ENCODE data around the gene TRPC4AP.

Gene TRPC4AP

DNA sequence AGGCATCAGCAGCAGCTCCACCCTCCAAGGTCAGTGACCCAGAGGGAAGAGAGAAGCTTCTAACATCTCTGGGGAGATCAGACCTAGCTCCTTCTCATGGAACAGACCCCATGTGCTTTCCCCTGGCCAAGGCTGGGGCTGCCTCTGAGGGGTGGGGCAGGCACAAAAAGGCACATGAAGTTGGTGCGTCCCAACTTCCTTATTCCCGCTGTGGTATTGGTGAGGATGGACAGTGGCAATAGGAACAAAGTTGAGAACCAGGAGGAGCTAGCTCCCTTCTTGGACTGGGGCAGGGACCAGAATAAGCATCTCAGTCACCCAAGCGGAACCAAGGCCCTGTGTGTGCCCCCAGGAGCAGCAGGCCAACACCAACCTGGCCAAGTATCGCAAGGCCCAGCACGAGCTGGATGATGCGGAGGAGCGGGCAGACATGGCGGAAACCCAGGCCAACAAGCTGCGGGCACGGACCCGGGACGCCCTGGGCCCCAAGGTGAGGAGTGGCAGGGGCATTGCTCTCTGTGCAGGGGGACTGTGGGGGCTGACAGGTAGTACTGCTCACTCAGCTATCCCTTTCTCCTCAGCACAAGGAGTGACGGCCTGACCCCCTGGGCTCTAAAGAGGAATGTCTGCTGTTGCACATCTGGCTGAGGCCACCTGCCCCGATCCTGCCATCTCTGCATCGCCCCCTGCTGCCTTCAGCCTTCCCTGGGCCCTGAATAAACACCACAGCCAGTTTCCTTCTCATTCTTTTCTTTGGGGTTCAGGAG lies 90.8 kb downstream of the TRPC4AP start:
- DNase-seq (ENCODE audit: low read depth in 3 of 3): no peak

DNA sequence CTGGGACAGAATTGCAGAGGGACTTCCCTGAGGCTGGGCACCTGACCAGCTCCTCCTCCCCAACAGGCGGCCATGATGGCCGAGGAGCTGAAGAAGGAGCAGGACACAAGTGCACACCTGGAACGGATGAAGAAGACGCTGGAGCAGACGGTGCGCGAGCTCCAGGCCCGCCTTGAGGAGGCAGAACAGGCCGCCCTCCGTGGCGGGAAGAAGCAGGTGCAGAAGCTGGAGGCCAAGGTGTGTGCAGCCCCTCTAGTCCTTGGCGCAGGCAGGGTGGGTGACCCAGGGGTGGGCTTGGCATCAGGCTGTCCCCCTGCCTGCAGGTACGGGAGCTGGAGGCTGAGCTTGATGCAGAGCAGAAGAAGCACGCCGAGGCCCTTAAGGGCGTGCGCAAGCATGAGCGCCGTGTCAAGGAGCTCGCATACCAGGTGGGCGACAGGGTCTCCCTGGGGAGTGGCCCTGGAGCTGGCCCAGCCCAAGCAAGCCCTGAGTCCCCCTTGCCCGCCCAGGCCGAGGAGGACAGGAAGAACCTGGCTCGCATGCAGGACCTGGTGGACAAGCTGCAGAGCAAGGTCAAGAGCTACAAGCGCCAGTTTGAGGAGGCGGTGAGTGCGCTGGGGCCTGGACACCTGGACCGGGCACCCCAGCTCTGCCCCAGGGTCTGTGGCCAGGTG lies 91.5 kb downstream of the TRPC4AP start:
- DNase-seq (ENCODE audit: low read depth in 3 of 3): no peak

DNA sequence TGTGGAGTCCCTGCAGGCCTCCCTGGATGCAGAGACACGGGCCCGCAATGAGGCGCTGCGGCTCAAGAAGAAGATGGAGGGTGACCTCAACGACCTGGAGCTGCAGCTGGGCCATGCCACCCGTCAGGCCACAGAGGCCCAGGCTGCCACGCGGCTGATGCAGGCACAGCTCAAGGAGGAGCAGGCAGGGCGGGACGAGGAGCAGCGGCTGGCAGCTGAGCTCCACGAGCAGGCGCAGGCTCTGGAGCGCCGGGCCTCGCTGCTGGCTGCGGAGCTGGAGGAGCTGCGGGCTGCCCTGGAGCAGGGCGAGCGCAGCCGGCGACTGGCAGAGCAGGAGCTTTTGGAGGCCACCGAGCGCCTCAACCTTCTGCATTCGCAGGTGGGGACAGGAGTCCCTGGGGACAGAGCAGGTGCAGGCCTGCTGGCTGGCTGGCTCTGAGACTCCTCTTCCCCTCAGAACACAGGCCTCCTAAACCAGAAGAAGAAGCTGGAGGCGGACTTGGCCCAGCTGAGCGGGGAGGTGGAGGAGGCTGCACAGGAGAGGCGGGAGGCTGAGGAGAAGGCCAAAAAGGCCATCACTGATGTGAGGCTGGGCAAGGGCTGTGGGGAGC lies 92.2 kb downstream of the TRPC4AP start:
- DNase-seq (ENCODE audit: low read depth in 3 of 3): no peak

DNA sequence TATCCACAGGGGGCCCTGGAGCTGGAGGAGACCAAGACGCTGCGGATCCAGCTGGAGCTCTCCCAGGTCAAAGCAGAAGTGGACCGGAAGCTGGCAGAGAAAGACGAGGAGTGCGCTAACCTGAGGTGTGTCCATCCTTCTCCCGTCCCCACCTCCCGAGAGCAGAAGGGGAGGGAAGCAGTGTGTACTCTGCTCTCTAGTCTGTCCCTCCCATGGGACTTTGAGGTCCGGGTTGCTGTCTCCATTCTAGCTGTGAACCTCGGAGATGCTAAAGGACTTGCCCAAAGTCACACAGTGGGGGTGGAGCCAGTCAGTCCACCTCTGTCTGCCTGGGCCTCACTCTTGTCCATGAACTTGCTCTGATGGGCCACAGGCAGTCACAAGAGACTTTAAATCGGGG lies 92.8 kb downstream of the TRPC4AP start:
- DNase-seq (ENCODE audit: low read depth in 3 of 3): no peak

DNA sequence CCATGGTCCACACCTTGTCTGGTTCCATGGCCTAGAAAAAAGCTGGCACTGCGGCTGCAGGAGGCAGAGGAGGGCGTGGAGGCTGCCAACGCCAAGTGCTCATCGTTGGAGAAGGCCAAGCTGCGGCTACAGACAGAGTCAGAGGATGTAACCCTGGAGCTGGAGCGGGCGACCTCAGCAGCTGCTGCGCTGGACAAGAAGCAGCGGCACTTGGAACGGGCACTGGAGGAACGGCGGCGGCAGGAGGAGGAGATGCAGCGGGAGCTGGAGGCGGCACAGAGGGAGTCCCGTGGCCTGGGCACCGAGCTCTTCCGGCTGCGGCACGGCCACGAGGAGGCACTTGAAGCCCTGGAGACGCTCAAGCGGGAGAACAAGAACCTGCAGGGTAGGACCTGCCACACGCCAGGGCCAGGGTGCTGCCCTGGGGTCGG lies 93.6 kb downstream of the TRPC4AP start:
- DNase-seq (ENCODE audit: low read depth in 3 of 3): no peak

DNA sequence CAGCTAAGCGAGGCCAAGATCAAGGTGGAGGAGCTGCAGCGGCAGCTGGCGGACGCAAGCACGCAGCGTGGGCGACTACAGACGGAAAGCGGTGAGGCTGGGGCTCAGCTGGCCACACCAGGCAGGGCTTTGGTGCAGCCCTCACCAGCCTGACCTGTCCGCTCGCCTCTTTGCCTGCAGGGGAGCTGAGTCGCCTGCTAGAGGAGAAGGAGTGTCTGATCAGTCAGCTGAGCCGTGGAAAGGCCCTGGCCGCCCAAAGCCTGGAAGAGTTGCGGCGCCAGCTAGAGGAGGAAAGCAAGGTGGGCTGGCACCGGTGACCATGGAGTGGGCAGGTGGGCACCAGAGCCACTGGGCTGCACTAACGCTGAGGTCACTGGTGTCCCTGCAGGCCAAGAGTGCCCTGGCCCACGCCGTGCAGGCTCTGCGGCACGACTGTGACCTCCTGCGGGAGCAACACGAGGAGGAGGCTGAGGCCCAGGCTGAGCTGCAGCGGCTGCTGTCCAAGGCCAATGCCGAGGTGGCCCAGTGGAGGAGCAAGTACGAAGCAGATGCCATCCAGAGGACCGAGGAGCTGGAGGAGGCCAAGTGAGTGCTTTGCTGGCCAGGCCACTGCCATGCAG lies 94.2 kb downstream of the TRPC4AP start:
- no peak for DNase-seq (ENCODE audit: low read depth in 3 of 3)

DNA sequence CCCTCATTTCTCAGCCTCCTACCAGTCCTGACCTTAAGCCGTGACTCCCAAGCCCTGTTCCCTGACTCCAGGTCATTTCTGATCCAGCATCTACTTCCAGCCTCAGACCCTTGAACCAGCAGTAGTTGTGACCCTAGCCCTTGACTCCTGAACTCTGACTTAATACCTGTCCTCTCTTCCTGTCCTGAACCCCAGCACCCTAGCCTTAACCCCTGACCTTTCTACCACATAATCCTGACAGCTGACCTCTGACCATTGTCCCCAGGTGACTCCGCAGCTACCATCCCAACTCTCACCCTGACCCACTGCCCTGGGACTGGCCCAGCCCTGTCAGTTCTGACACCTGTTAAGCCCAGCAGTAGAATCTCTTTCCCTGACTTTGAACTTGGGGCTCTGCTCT lies 94.8 kb downstream of the TRPC4AP start:
- no peak for DNase-seq (ENCODE audit: low read depth in 3 of 3)

DNA sequence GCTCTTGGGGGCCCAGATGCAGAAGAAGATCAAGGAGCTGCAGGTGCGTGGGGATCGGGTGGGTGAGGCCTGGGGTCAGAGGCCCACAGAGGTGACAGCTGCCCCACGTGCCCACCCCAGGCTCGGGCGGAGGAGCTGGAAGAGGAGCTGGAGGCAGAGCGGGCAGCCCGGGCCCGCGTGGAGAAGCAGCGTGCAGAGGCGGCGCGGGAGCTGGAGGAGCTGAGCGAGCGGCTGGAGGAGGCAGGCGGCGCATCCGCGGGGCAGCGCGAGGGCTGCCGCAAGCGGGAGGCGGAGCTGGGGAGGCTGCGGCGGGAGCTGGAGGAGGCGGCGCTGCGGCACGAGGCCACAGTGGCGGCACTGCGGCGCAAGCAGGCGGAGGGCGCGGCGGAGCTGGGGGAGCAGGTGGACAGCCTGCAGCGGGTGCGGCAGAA lies 95.5 kb downstream of the TRPC4AP start:
- no peak for DNase-seq (ENCODE audit: low read depth in 3 of 3)

DNA sequence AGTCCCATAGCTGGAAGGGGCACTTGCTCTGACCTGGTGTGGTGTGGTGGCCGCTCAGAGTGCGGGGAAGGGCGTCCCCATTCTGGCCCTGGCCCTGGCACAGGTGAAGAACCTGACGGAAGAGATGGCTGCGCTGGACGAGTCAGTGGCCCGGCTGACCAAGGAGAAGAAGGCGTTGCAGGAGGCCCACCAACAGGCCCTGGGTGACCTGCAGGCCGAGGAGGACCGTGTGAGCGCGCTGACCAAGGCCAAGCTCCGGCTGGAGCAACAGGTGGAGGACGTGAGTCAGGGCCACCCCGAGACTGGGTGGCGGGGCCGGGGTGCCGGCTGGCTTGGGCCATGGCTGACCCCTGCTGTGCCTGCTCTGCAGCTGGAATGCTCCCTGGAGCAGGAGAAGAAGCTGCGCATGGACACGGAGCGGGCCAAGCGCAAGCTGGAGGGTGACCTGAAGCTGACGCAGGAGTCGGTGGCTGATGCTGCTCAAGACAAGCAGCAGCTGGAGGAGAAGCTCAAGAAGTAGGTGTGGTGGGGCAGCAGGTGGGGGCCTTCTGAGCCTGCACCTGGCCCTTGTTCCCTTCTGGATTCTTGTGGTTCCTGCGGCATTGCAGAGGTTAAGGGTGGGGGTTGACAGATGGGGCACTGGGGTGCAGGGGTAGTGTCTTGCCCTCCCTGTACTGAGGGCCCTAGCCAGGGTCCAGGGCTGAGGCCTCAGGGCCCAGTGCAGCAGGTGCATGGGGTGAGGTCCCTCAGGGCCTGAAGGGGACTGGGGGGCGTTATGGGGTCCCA lies 96.2 kb downstream of the TRPC4AP start:
- DNase-seq (ENCODE audit: low read depth in 3 of 3): no peak

DNA sequence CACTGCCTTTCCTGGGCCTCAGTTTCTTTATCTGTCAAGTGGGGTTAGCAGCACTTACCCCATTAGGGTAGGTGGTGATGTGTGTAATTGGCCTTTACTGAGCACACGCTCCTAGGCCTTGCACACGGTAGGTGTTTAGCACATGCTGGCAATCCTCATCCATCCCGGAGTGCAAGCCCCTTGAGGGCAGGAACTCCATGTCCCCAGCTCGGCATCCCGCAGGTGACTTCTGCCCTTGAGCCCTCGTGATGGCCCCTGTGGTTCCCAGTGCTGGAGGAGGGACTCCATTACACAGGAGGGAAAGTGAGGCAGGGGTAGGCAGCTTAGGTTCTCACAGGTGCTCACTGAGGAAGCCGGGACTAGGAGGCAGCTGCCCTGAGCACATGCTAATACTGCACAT lies 96.9 kb downstream of the TRPC4AP start:
- DNase-seq (ENCODE audit: low read depth in 3 of 3): no peak

DNA sequence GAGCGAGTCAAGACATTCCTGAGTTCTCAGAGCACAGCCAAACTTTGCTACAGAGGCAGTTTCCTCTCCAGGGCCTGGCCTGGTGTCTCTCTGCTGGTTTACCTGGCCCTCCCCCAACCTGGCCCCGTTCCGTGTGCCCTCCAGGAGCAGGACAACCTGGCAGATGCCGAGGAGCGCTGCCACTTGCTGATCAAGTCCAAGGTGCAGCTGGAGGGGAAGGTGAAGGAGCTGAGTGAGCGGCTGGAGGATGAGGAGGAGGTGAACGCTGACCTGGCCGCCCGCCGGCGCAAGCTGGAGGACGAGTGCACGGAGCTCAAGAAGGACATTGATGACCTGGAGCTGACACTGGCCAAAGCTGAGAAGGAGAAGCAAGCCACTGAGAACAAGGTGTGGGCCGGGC lies 97.4 kb downstream of the TRPC4AP start:
- DNase-seq (ENCODE audit: low read depth in 3 of 3): no peak

DNA sequence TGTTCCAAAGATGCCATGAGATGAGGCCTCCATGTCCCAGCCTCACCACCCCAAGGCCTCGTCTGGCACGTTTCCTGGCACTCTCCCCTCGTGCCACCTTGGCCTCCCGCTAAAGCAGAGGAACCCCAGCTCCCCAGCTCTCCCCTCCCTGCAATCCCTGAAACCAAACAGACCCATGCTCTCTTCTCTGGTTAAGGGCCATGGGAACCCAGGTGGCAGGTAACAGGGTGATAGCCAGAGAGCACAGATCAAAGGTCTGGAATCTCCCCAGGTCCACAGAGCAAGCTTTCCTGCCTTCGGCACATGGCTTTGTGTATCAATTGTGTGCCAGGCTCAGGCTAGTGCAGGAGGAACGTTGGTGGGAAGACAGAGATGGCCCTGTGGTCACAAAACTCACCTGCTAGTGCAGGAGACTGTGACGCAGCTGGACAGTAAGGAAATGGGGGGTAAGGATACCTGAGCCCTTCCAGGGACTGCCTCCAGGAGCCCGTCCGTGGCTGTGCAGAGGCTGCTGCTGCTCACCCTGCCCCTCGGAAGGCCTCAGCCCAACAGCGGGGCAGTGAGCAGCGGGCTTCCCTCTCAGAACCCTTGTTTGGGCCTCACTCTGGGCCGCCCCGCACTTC lies 98.0 kb downstream of the TRPC4AP start:
- no peak for DNase-seq (ENCODE audit: low read depth in 3 of 3)

DNA sequence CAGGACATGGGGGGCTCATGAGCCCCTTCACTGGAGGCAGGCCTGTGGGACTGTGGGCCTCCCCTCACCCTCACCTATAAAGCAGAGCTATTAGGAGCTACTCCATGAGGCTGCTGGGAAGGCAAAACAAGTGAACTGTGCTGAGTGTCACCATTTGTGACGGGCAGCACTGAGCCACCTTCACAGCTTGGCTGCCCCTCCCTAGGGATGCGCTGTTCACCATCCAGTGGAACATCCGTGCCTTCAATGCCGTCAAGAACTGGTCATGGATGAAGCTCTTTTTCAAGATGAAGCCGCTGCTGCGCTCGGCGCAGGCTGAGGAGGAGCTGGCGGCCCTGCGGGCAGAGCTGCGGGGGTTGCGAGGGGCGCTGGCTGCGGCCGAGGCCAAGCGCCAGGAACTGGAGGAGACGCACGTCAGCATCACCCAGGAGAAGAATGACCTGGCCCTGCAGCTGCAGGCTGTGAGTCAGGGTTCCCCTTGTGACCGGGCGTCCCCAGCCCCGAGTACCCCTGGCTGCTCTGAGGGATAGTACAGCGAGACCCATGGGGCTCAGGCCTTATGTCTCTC lies 98.6 kb downstream of the TRPC4AP start:
- DNase-seq (ENCODE audit: low read depth in 3 of 3): no peak

DNA sequence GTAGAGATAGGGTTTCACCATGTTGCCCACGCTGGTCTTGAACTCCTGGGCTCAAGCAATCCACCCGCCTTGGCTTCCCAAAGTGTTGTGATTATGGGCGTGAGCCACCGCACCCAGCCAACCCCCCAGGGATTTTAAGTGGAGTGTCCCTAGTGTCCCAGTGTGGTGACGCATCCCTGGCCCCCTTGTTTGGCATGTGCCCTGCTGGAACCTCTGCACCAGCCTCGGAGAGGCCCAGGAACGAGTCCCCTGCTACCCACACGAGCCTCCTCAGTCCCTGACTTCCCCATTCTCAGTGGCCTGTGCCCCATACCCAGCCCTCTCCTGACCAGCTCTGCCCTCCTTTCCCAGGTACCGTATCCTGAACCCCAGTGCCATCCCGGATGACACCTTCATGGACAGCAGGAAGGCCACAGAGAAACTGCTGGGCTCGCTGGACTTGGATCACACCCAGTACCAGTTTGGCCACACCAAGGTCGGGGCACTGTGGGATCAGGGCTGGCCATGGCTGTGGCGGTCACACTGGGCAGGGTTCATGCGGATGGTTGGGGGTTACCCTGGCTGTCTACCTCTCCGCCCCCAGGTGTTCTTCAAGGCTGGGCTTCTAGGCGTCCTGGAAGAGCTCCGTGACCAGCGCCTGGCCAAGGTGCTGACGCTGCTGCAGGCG lies 99.7 kb downstream of the TRPC4AP start:
- no peak for DNase-seq (ENCODE audit: low read depth in 3 of 3)

DNA sequence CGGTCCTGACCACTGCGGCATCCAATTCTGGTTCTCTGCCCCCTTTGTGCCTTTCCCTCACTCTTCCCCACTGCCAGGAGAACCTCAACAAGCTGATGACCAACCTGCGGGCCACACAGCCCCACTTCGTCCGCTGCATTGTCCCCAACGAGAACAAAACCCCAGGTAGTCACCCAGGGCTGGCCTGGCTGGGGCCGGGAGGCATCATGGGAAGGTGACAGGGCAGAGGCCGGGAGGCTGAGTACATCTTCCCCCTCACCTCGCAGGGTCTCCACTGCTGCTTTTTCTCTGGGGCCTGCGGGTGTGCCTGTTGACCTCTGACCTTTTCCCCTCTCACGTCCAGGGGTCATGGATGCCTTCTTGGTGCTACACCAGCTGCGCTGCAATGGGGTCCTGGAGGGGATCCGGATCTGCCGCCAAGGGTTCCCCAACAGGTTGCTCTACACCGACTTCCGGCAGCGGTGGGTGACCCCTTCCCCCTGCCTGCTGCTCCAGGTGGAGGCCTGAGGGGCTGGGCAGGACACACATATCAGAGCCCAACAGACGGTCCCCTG lies 101.9 kb downstream of the TRPC4AP start:
- no peak for DNase-seq (ENCODE audit: low read depth in 3 of 3)

DNA sequence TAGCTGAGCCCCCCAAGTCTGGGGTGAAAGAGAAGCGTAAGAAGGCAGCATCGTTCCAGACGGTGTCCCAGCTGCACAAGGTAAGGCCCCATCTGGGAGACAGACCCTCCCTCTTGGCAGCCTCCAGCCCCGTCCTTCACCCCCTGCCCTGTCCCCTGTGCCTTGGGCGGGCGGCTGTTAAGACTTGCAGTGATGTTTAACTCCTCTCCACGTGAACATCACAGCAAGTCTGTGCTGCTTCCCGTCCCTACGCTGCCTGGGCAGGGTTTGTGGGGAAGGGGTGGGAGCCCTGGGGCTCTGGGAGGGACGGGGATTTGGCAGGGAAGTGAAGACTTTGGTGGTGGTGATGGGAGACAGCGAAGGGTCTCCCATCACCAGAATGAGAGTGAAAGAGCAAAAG lies 102.4 kb downstream of the TRPC4AP start:
- no peak for DNase-seq (ENCODE audit: low read depth in 3 of 3)

DNA sequence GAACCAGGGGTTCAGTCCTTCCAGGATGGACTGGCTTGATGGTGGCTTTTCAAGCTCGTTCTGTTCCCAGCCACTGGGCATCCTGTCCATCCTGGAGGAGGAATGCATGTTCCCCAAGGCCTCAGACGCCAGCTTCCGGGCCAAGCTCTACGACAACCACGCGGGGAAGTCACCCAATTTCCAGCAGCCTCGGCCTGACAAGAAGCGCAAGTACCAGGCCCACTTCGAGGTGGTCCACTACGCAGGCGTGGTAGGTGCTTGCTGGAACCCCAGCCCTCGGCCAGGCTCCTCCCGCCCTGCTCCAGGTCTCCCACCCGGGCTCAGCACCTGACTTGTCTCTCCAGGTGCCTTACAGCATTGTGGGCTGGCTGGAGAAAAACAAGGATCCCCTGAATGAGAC lies 102.9 kb downstream of the TRPC4AP start:
- no peak for DNase-seq (ENCODE audit: low read depth in 3 of 3)

DNA sequence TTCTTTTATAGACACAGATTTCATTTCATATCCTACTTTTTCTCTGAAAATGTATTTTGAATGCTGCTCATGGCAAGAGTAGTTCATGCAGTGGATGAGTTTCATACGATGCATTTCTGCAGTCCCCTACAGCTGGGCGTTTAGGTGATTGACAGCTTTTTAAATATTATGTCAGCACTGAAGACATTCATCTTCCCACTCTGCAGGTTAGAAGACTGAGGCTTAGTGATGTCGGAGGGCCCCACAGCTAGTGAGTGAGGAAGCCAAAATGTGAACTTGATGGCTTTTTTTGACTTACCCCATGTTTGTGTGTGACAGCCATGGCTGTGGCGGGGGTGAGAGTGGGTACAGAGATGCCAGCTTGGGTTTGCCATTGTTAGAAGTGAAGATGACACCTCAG lies 103.5 kb downstream of the TRPC4AP start:
- DNase-seq (ENCODE audit: low read depth in 3 of 3): no peak

DNA sequence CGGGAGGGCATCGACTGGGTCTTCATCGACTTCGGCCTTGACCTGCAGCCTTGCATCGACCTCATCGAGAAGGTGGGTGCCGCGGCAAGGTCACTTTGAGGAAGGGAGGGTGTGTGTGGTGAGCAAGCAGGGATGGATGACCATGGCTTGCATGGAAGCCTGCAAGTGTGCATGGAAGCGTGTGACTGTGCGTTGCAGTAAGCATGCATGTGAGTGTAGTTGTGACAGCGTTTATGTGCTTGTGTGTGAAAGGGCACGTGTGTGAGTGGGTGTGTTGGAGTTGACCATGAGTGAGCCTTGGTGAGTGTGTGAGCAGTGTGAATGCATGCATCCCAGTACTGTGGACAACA lies 104.4 kb downstream of the TRPC4AP start:
- no peak for DNase-seq (ENCODE audit: low read depth in 3 of 3)

All from stimulated activated CD4-positive, alpha-beta T cell treated with anti-CD3 and anti-CD28 coated beads, TNF-alpha, amount 100 ng/mL, for 48 hours (primary cell).